ENCODE results near the gene CALML6.
"Not testable (repeated sequence)": the region's sequence is repeated elsewhere in the genome, so short reads cannot be mapped to it uniquely, and the experiment has no call there.

CALML6 gene

GRCh38 chr1:1925437-1926345 lies 10.6 kb downstream of the CALML6 start:
- no peak for DNase-seq (ENCODE audit: low read depth)

- DNase-seq (ENCODE audit: low read depth) = no peak
Observed at GRCh38 chr1:1926346-1926811, 11.3 kb downstream of the CALML6 start.

DNA sequence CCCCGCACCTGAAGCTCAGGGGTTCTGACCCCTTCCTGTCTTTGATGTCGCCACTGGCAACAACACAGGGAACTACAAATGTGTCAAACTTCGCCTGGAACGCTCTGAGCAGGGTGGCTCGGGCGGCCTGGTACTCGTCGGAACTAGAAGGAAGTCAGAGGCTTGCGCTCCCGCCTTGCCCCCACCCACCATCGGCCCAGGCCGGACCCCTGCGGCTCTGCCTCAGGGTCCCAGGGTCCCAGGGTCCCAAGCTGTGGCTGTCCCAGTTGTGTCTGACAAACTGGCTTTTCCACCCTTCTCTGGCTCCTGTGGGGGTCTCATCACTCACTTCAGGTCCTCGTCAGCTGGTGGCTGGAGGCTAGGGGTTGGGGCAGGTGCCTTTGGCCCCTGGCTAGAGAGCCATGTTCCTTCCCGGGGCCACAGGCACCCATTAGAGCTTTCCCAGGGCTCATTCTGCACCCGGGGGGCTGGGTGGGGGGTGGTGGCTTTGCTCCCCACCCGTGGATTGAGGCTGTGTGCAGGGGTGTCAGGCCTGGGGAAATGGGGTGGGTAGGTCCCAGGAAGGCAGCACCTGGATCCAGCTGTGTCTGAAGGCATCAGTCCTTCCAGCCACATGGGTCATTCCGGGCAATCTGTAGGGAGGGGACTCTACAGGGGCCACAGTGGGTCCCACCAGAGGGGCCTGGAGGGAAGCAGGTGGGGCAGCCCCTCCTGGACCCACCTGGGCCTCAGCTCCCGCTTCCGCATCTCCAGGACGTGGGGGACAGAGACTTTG lies 12.0 kb downstream of the CALML6 start:
- DNase-seq (ENCODE audit: low read depth) = no peak

- no peak for DNase-seq (ENCODE audit: low read depth)
Observed at GRCh38 chr1:1927751-1928150, 12.7 kb downstream of the CALML6 start.

GRCh38 chr1:1928231-1929101 lies 13.4 kb downstream of the CALML6 start:
- no peak for DNase-seq (ENCODE audit: low read depth)

DNA sequence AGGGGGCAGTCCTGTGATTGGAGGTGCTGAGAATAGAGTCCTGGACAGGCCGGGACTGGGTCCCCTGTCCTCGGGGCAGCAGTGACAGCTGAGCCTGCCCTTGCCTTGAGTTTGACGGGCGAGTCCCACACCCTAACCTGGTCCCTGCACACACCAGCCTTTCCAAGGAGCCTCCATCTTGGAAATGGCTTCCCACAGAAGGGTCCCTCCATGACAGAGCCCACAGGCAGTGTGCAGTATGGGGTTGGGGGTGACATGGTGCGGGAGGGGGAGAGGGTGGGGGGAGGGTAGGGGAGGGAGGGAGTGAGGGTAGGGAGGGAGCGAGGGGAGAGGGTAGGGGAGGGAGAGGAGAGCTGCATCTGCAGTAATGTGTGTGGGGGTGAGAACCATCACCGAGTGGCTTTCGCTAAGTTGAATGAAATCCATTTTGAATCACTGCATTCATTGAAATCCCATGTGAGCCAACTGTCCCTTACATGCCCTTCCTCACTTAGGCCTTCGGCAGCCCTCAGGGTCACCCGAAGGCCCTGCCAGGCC lies 14.1 kb downstream of the CALML6 start:
- DNase-seq (ENCODE audit: low read depth) = no peak

- no peak for DNase-seq (ENCODE audit: low read depth)
Observed at GRCh38 chr1:1929639-1930545, 14.8 kb downstream of the CALML6 start.

- not testable (repeated sequence) for DNase-seq (ENCODE audit: low read depth)
Observed at GRCh38 chr1:1934848-1935247, 19.8 kb downstream of the CALML6 start.

- DNase-seq (ENCODE audit: low read depth) = no peak
Observed at GRCh38 chr1:1937061-1937460, 22.0 kb downstream of the CALML6 start.

DNA sequence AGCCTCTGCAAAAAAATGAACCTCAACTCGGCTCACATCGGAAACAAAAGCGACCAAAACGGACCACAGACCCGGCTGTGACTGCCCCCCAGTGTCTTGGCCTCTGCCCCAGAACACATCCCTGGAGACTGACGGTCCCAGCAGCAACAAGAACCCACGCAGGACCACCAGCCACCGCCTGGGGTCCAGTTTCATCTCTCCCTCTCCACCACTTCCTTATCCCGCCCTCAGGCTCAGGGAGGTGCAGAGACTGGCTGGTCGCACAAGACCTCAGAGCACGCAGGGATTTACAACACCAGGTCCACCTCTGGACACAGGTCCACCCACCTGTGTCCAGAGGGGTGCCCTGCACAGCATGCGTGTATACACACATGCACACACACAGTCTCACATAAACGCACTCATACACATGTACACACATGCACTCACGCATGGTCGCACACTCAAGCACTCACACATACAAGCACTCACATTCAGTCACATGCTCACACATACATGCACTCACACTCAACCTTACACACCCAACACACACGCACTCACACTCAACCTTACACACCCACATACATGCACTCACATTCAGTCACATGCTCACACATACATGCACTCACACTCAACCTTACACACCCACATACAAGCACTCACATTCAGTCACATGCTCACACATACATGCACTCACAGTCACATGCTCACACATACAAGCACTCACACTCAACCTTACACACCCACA lies 22.7 kb downstream of the CALML6 start:
- no peak for DNase-seq (ENCODE audit: low read depth)

DNA sequence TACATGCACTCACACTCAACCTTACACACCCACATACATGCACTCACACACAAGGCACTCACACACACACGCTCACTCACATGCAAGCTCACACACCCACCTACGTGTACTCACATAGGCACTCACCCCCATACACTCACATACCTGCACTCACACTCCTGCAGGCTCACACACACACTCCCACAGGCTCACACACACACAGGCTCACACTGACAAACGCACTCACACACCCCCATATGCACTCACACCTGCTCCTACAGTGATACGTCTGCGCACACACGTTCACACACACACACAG lies 23.2 kb downstream of the CALML6 start:
- DNase-seq (ENCODE audit: low read depth) = no peak

DNA sequence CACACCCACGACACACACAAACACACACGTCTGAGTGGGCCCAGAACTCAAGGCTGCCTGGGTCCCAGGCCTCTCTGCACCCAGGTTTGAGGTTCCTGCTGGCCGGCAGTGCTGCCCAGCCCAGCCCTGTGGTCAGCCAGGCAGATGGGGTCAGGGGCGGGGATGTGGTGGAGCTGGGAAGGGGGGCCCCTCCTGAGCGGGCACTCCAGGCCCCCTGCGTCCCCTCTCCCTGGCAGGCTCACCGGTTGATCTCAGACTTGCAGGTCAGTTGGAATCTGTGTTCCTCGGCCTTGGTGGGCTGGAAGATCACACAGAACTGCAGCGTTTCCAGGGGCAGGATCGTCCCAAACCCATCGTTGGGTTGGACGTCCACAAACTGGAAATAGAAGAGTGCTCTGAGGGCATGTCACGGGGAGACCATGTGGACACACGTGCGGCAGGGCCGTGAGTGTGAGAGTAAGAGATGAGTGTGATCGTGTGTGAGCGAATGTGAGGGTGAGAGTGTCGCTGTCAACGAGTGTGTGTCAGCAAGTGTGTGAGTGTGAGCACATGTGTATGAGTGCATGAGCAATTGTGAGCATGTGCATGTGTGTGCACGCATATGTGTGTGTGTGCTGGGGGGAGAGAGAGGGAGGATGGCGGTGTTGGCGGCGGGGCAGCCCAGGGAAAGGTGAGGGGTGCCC lies 23.7 kb downstream of the CALML6 start:
- no peak for DNase-seq (ENCODE audit: low read depth)

DNA sequence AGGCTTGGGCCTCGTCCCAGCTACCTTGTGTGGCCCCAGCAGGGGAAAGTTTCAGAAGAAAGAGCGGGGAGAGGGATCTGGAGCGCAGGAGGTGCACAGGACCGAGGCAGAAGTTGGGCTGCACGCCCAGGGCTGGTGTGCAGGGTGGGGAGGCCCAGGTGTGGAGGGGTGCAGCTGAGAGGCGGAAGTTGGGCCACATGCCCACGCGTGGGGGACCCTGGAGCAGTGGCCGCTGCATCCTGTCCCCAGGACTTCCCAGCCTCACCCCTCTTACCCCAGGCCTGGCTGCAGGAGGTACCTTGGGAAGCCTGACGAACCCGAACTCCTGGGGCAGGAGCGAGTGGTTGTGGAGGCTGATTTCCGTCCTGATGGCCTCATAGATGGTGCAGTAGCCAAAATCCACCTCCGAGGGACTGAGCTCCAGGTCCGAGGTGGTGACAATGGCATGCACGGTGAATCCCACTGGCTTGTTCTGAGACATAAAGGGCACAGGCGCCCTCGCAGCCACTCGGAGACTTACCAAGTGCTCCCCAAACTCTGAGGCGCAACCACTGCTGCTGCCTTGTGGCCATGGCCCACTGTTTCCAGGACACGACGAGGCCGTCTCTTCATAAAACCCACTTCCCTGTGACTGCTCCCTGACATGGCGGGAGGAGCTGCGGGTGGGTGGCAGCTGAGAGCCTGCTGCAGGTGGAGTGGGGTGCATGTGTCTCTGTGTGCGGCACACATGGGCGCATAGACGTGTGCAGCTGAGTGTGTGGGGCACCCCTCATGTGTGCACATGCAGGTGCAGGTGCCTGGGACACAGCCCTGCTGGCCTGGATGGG lies 24.4 kb downstream of the CALML6 start:
- DNase-seq (ENCODE audit: low read depth) = no peak

DNA sequence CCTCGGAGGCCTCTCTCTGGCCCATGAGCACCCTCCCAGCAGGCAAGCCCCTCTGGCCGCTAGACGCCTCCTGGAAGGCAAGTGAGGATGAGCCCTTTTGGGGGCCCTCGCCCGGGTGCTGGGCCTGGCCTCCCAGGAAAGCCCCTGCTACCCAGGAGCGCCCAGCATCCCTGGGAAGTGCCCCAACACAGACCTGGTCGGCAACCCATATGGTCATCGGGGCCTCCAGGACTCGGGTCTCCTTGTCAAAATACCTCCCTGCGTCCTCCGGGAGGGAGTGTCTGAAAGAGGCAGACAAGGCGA lies 25.0 kb downstream of the CALML6 start:
- no peak for DNase-seq (ENCODE audit: low read depth)

DNA sequence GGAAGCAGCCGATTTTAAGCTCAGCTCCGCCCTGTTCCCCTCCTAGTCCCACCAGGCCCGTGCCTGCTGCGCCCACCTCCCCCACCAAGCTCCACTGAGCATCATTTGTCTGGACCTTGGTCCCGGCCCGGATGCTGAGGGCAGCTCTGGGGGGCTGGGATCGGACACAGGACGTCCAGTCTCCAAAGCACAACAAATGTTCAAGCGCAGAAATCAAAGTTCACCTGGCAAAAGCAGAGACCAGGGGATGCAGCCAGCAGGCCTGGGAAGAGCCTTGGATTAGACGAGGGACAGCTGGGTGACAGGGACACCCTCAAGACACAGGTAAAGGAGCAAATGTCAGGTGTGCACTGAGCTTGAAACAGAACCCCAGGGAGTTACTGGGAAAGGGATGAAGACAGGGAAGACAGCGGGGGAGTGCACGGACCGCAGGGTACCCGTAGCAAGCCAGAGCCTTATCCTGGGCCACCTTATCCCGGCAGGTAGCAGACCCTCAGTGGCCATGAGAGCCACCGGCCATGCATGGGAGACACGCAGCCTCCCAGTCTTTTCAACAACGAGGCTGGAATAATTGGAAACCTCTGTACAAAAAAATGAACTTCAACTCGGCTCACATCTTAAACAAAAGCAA lies 26.3 kb downstream of the CALML6 start:
- DNase-seq (ENCODE audit: low read depth) = no peak

- DNase-seq (ENCODE audit: low read depth) = no peak
Observed at GRCh38 chr1:1941868-1942752, 27.1 kb downstream of the CALML6 start.
